HG03521 (cell line): ENCODE measurements around the gene PRUNE2.

ENCODE experiments used
- ATAC-seq: cut with Tn5 transposase; IDR thresholded peaks from one replicate; pipeline ENCODE4 v1.9.1; 2021; ENCODE audit warnings: mild to moderate bottlenecking, moderate library complexity; ENCODE audit not compliant: unreplicated experiment

Gene PRUNE2

GRCh38 chr9:76737154-76737902, 168.6 kb downstream of the PRUNE2 start:
- ATAC-seq, result no peak

- ATAC-seq, result no peak
These were observed 171.2 kb downstream of the PRUNE2 start for GRCh38 chr9:76734716-76735115.

DNA sequence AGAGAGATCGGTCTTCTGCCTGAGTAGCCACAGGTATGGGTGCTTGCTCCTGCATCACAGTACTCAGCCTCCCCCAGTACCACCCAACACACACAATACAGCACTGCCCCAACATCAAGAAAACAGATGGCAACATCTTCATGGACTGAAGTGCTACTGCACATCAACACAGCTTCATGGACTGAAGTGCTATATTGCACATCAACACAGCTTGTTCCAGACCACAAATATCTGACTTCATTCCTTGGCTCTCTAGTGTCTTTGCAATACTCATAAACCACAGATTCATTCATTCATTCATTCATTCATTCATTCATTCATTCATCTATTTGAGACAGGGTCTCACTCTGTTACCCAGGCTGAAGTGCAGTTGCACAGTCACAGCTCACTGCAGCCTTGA, 172.8 kb downstream of the PRUNE2 start:
- ATAC-seq, result no peak

GRCh38 chr9:76732341-76732958, 173.5 kb downstream of the PRUNE2 start:
- no peak for ATAC-seq

DNA sequence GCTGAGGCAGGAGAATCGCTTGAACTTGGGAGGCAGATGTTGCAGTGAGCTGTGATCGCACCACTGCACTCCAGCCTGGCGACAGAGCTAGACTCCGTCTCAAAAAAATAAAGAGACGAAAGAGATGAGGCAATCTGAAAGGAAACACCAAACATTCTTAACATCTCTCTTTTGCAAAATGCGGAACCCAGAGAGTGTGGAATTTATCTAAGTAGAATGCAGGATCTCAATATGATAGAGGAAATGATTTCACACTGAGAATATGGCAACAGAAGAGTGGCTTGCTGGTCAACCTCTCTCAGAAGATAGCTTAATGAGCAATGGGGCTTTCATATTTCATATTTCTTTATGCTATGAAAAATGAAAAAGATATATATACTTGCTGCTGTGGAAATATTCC, 175.1 kb downstream of the PRUNE2 start:
- no peak for ATAC-seq

GRCh38 chr9:76729980-76730737, 175.8 kb downstream of the PRUNE2 start:
- ATAC-seq, result no peak

- no peak for ATAC-seq
These were observed 176.8 kb downstream of the PRUNE2 start for GRCh38 chr9:76729116-76729515.

DNA sequence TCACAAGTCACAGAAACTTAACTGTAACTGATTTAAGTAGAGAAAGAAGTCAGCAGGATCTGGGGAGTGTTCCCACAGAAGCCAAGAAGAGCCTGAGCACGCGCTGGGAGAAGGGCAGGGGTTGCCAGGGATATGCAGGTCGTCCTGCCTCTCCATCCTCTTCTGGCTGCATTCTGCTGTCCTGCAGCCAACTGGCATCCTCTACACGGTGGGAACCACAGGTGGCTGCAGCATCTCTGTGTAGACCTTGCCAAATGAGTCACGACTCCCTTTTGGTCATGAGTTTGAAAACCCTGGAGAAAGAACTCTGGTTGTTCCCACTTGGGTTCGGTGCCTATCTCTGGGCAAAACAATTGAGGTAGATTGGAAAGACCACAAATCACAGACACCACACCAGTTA, 180.0 kb downstream of the PRUNE2 start:
- ATAC-seq, result no peak

DNA sequence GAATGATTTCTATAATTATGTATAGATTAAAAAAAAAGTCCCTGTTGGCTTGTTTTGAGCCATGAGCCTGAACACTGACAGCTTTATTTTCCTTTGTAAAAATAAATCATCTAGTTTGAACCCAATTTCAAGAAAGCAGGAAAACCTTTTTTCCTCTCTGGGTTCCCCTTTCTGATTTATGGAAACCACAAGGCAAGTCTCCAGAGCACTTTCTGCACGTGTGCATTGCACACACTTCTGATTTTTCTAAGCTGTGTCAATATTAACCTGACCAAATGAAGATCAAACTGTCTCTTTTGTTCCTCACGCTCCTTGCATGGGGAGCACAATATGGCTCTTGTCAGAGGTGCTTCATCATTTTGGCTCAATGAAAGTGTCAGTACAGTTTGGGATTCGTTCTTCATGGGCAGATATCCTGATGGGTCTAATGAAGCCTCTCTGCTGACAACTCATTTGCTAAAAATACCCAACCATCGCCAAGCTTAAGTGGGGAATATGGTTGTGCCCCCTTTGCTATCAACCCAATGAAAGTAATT, 180.8 kb downstream of the PRUNE2 start:
- ATAC-seq, result no peak

- no peak for ATAC-seq
These were observed 185.7 kb downstream of the PRUNE2 start for GRCh38 chr9:76720245-76720644.

DNA sequence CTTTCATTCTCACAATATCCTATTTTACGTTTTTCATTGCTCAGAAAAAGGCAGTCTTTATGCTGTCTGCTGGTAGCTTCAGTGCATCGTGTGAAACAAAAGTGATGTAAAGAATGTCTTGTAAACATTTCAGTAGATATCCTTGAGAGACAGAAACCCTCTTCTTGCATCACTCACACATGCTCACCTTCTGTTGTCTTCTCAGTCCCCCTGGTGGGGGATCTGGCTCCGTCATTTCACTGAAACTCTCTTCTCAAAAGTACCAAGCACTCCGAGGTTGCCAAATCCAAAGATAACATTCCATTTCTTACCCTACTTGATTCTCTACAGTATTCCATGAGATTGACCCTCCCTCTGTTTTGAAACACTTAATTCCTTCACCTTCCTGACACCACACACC, 187.7 kb downstream of the PRUNE2 start:
- no peak for ATAC-seq

GRCh38 chr9:76717613-76718012, 188.3 kb downstream of the PRUNE2 start:
- no peak for ATAC-seq

- ATAC-seq, result no peak
These were observed 188.7 kb downstream of the PRUNE2 start for GRCh38 chr9:76717176-76717575.

GRCh38 chr9:76716085-76716672, 189.7 kb downstream of the PRUNE2 start:
- ATAC-seq, result no peak

DNA sequence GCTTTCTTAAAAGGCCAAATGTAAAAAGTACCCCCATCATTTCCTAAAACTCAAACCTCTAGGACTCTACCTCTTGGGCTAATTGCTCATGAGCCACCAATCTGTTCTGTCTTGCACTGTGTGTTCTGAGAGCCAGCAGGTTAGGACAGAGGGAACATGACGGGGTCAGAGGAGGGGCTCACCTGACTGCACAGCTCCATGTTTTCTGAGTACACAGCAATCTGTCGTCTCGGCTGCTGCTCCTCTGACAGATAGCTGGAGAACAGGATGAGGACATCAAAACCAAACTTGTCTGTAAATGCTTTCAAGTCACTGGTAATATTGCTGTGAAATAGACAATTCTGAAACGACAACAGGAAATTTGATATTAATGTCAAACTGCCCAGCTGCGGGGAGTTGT, 192.5 kb downstream of the PRUNE2 start:
- ATAC-seq, result no peak

- no peak for ATAC-seq
These were observed 196.9 kb downstream of the PRUNE2 start for GRCh38 chr9:76709020-76709419.

- ATAC-seq, result peak; percentile 45
These were observed 198.4 kb downstream of the PRUNE2 start for GRCh38 chr9:76707510-76707909.

- ATAC-seq, result no peak
These were observed 201.2 kb downstream of the PRUNE2 start for GRCh38 chr9:76704593-76705204.

DNA sequence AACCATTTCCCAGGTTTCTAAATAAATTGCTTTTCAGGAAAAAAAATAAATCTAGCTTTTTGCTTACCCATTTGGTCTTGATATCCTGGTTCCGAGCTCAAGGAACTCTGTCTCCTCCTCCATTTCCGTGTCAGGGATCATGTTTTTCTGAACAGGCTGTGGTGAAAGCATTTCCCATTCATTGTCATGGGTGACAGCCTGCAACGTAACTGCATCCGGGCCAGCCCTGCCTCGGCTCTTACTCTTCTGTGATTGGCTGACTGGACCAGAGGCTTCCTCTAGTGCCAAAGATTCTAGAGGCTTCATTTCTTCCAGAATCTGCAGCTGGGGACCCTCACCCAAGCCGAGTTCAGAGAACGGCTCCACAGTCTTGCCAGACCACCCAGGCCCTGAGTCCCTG, 202.6 kb downstream of the PRUNE2 start:
- ATAC-seq, result no peak

GRCh38 chr9:76701441-76702039, 204.4 kb downstream of the PRUNE2 start:
- no peak for ATAC-seq
